ENCODE results near the gene TMEM87A.
A peak's percentile ranks its signal among the peaks of the same experiment; 100 is the strongest.
"Not testable (repeated sequence)": the region's sequence is repeated elsewhere in the genome, so short reads cannot be mapped to it uniquely, and the experiment has no call there.

TMEM87A gene, protein sequence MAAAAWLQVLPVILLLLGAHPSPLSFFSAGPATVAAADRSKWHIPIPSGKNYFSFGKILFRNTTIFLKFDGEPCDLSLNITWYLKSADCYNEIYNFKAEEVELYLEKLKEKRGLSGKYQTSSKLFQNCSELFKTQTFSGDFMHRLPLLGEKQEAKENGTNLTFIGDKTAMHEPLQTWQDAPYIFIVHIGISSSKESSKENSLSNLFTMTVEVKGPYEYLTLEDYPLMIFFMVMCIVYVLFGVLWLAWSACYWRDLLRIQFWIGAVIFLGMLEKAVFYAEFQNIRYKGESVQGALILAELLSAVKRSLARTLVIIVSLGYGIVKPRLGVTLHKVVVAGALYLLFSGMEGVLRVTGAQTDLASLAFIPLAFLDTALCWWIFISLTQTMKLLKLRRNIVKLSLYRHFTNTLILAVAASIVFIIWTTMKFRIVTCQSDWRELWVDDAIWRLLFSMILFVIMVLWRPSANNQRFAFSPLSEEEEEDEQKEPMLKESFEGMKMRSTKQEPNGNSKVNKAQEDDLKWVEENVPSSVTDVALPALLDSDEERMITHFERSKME

DNA sequence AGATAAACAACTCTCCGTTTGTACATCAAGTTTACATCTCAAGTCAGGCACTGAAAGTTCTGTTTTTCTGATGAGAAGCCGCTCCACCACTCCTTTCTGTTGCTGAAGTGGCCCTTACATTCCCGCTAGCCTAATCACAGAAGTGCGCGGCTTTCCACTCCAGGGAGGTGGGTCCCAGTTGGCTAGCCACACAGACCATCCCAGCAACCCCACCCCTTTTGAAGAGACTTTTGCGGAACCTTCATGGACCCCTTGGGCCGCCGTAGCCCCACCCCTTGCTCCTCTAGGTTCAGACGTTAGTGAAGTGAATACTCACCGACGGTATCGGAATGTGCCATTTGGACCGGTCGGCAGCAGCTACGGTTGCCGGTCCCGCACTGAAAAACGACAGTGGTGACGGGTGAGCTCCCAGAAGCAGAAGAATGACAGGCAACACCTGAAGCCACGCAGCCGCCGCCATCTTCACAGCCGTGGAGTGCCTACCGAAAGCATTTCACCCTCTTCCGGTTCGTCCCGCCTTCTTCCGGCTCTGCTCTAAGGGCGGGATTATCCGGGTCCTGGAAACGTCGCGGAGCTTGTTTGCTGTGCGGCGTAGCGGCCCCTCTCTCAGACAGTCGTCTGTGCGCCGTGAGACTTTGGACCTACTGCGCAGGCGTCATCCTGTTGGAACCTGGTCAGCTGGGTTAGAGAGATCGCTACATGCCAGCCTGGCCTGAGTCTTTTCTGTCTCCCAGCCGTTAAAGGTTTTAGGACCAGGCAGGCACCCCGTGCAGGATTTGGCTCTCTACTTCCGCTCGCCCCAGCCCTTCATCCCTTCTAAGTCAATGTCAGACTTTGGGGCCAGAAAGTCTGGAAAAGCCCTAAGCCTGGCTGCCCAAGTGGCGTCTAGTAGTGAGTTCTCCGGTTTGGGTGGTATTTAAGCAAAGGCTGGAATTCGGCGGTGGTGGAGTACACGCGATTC is at the start of gene TMEM87A, which contains the start of gene GANC:
Gene TMEM87A (minus strand): TSS at position 495 of the 961 bp plus-strand sequence. CDS start 35 bp downstream, at position 460.
Gene GANC (plus strand): TSS at position 263 of the 961 bp plus-strand sequence. CDS start 1,281 bp downstream, outside the sequence.
- peak; percentile 97 for DNase-seq (ENCODE audit: low spot score)

DNA sequence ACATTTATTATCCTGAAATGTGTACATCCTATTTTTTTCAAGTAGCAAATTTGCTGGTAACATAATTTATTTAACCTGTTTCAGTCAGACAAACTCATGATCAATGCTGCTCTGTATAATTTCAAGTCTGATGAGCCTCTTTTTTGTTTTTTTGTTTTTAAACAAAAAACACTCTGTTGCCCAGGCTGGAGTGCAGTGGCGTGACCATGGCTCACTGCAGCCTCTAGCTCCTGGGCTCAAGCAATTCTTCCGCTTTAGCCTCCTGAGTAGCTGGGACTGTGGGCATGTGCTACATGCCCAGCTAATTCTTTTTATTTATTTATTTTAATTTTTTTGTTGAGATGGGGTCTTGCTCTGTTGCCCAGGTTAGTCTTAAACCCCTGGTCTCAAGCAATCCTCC is 46.0 kb upstream of the TMEM87A start:
- DNase-seq (ENCODE audit: low spot score), result no peak

DNA sequence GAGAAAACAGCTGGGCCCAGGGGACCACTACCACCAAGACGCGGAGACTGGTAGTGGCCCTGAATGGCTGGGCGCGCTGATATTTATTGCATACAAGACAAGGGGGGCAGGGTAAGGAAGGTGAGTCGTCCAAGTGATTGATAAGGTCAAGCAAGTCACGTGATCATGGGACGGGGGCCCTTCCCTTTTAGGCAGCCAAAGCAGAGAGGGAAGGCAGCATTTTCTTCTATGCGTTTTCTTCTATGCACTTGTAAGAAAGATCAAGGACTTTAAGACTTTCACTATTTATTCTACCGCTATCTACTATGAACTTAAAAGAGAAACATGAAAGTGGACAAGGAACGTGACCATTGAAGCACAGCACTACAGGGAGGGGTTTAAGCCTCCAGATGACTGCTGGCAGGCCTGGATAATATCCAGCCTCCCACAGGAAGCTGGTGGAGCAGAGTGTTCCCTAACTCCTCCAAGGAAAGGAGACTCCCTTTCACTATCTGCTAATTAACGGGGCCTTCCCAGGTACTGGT is 43.1 kb upstream of the TMEM87A start:
- DNase-seq (ENCODE audit: low spot score), result not testable (repeated sequence)

DNA sequence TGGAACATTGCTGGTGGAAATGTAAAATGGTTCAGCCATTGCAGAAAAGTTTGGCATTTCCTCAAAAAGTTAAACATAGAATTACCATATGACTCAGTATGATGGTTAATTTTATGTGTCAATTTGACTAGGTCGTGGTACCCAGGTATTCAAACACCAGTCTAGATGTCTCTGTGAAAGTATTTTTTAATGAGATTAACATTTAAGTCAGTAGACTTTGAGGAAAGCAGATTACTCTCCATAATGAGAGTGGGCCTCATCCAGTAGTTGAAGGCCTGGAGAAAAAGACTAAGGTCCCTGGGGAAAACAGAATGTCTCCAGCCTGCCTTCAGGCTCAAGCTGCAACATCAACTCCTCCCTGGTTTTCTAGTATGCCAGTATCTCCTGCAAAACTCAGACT is 42.3 kb upstream of the TMEM87A start:
- no peak for DNase-seq (ENCODE audit: low spot score)

DNA sequence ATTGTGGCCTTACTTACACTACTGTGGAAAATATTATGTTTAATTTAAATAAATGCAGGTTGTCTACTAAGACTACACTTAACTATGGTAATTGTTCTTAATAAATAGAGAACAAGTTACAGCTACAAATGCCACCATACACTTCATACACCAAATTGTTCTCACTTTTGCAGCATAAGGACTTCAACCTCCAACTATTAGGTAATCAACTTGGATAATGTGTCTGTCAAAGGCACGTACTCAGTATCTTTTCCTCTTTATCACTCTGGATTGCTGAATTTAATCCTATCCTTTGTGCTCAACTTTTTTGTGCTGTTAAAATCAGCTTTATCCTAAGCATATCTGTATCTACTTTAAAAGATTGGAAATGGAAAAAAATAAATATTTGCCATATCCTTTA is 41.6 kb upstream of the TMEM87A start:
- no peak for DNase-seq (ENCODE audit: low spot score)

DNA sequence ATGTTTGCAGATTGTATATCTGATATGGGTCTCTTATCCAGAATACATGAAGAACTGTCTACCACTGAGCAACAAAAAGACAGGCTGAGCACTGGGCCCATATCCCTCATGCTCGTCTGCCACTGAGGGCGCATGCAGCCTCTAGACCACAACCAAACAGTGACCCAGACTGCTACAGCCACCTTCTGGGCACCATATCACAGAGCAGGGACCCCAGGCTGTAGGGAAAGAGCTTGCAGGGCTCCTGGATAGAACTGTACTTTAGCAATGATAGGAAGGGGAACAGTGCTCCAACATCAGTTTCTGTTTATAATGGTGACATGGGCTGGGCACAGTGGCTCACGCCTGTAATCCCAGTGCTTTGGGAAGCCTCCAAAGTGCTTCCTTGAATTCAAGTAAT is 40.2 kb upstream of the TMEM87A start:
- no peak for DNase-seq (ENCODE audit: low spot score)

DNA sequence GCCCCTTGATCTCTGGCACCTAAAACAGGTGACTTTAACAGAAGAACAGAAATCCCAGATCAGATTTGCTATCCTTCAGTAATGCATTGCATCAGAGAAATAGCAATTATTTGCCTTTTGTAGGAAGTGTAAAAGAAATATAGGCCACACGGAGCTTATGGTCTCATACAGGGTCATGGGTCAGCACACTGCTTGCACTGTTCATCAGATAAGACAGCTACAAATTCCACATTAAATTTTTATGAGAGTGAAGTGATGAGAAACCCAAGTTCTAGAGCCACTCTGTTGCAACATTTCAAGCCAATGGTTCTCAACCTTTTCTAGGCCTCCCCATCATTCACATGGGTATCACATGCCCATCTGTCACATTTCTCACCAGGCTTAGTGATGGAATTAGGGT is 33.4 kb upstream of the TMEM87A start:
- no peak for DNase-seq (ENCODE audit: low spot score)

DNA sequence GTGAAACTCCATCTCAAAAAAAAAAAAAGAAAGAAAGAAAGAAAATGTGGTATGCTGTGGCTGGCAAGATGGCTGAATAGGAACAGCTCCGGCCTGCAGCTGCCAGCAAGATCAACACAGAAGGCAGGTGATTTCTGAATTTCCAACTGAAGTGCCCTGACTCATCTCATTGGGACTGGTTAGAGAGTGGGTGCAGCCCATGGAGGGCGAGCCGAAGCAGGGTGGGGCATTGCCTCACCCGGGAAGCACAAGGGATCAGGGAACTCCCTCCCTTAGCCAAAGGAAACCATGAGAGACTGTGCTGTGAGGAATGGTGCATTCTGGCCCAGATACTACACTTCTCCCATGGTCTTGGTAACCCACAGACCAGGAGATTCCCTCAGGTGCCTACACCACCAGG is 27.8 kb upstream of the TMEM87A start:
- not testable (repeated sequence) for DNase-seq (ENCODE audit: low spot score)

DNA sequence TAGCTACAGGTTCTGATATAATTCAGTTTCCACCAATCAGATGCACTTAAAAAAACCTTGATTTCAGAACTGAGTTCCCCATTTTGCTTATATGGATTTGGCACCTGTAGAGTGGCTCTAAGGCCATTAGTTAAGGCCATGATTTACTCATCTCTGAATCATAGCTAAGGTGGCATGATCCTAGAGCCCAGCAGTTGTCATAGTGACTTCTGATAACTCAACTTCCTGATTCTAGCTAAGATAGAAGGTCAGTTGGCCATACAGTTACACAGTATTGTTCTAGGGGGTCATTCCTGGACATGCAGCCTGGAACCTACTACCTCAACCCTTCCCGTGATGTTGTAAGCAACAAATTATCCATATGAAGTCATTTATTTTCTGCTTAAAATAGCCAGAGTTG is 15.9 kb upstream of the TMEM87A start:
- no peak for DNase-seq (ENCODE audit: low spot score)

DNA sequence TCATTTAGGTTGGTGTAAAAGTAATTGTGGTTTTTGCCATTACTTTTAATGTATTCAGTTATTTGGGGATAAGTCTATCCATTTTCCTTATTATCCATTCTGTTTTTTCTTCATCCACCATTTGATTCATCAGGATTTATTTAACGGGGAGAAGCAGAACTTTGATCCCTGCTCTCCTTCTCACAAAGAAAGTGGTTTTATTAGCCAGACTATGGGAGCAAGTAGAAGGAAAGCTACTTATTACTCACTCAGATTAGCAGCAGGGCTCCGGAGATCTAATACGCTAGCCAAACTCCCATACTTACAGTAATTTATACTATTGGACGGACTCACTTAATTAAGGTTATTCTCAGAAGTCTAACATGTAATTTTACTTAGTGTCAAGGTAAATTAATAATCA is 14.7 kb upstream of the TMEM87A start:
- no peak for DNase-seq (ENCODE audit: low spot score)

DNA sequence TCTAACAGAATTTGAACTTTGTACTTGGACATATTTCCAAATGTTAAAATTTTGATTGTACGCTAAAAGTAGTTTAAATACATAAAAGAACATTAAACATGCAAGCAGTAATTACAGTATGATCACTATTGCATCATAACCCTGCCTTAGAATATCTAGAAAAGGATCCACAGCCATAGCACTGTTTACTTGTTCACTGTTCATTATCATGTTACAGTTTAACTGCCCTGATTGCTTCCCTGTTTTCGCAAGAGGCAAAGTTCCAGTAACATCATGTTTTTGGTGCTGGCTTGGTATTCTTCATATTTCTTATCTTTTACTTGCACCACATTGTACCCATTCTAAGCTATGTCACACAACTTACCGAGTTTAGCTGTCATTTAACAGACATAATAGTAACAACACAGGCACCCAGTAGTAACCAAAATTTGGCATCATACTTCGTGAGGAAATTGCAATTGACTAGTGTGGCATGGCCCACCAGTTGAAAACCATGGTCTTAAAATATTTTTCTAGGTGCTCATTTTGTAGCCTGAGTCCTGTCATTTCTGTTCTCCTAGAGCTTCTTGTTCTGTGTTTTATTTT is 13.3 kb upstream of the TMEM87A start:
- no peak for DNase-seq (ENCODE audit: low spot score)

DNA sequence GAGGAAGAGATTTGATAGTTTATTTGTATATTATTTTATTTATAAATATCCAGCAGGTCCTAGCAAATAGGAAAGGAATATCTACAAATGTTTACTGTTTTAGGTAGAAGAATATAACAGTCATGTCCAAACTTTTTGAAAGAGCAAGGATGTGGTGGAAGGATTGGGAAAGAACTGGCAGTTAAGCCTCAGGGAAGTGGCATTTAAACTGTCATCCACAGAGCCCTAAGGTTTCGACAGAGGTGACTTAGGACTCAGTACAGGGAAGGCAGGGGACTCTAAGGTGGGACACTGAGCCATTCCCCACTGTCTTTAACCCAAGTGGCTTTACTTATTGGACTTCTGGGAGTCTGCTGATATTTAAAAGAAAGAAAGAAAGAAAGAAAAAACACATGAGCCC is 11.8 kb upstream of the TMEM87A start:
- no peak for DNase-seq (ENCODE audit: low spot score)

DNA sequence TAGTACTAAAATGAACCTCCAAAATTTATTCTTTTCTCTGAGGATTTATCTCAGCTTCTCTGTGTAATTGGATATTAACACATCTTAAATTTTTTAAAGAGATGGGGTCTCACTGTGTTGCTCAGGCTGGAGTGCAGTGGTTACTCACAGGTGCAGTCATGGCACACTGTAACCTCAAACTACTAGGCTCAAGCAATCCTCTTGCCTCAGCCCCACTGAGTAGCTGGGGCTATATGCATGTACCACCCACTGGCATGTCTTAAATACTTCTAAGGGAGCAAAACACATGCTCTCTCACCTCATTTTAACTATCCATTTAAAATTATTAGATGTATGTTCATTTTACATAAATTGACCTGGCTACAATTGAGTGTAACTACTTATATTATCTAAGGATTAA is 11.3 kb upstream of the TMEM87A start:
- DNase-seq (ENCODE audit: low spot score), result no peak

DNA sequence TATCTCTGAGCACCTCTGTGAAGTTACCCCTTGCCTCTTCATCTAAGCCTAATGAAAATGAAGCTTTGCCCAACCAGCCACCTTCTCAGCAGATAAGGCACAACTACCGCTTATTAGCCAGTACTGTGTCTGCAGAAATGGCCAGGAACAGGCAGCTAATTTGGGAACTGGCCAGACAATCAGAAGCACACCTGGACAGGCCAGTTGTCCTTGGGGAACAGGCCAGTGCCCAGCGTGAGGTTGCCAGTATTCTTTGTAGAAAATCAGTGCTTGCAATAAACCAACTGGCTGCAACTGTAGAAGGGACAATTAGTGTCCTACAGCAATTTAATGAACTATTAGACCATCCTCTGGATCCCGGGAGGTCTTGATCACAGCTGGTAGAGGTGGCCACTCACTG is 10.4 kb upstream of the TMEM87A start:
- no peak for DNase-seq (ENCODE audit: low spot score)

DNA sequence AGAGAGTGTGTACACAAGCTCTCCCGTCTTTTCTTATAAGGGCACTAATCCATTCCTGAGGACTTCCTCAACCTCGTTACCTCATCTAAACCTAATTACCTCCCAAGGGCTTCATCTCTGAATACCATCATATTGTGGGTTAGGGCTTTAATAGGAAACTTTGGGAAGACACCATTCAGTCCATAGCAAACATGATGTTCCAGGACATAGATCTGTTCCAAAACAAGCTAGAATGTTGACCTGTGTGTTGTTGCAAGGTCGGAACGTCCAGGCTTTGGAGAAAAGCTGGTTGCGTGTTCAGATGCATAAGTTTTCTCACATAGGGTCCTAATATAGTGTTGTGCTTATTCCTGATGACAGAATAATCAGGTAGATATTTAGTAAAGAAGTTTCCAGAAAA is 9.7 kb upstream of the TMEM87A start:
- DNase-seq (ENCODE audit: low spot score), result no peak

DNA sequence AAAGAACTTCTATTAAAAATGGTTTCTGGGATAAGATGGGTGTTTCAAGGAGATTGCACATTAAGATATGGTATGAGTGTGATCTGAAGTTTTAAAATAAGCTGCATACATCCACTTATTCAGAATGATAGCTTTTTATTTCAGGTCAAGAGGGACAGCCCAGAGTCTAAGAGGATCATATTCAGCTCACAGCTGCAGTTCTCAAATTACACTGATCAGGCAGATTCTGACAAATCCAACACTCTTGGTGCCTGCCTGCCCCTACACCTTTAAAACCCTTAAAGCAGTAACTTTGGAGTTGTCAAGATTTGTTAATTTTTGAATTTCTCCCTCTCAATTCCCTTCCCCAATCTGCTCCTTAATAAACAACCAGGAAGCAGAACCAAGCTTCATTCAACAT is 9.1 kb upstream of the TMEM87A start:
- DNase-seq (ENCODE audit: low spot score), result no peak

DNA sequence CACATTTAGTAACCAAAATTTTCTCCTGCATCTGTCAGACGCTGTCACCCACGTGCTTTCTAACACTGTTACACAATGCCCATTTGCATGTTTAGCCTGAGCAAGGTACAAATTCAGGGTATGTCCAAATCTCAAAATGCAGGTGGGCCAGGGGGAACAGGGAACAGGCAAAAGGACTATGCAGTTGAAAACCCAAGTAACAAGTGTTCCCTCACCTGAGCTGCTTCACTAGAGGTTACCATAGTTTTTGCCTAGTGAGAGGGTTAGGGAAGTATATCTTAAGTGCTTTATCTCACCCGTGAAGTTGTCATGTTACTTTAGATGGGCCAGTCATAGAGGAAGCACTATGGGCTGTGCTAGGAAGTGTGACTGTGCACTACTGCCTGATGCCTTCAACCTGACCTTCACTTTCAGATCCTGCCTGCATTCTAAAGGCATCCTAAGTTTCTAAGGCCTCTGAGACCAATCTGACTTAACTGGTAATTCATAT is 6.0 kb upstream of the TMEM87A start:
- DNase-seq (ENCODE audit: low spot score), result no peak

DNA sequence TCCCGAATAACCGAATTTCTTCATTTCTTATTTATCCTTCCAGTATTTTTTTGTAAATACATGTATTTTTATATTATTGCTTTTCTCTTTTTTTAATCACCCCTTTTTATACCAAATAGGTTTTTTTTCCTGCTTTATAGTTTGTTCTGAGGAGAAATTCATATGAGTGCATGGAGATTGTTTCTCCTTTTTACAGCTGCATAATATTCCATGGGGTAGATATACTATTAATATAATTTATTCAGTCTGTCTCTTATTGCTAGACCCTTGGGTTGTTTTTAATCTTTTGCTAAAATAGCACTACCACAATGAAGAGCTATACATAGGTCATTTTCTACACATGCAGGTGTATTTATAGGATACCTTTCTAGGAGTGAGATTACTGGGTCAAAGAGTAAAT is 3.5 kb upstream of the TMEM87A start:
- no peak for DNase-seq (ENCODE audit: low spot score)

DNA sequence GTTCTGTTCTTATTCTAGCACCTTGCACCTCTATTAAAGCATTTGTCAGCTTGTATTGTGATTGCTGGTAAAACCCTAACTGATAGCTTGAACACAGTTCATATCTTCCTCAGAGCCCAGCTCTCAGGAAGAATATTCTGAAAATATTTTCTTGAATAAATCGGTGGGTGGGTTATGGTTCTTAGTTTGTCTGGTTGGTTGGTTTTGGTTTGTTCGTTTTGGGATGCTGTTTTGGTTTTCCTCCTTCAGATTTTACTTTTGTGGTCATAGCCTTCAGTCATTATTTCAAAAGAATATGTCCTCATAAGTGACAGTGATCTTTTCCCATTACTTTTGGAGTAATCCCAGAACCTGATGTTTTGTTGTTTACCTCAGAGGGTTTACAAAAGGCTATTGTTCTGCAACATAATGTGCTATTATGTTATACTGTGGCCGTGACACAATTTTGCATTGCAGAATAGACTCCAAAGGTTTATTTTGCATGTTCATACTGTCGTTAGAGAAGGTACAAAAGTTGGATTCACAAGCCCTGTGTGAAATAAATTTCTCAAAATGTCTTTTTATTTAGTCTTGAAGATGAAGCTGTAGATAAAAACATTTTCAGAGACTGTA is 2.7 kb upstream of the TMEM87A start:
- DNase-seq (ENCODE audit: low spot score), result no peak

DNA sequence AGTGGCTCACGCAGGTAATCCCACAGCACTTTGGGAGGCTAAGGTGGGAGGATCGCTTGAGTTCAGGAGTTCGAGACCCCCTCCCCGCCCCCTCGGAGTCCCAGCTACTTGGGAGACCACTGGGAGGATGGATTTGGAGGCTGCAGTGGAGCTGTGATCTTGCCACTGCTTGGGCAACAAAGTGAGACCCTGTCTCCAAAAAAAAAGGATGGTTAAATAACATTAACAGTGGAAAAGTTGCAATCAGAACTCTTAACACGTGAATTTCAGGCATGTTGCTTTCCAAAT is 1.4 kb upstream of the TMEM87A start:
- no peak for DNase-seq (ENCODE audit: low spot score)

DNA sequence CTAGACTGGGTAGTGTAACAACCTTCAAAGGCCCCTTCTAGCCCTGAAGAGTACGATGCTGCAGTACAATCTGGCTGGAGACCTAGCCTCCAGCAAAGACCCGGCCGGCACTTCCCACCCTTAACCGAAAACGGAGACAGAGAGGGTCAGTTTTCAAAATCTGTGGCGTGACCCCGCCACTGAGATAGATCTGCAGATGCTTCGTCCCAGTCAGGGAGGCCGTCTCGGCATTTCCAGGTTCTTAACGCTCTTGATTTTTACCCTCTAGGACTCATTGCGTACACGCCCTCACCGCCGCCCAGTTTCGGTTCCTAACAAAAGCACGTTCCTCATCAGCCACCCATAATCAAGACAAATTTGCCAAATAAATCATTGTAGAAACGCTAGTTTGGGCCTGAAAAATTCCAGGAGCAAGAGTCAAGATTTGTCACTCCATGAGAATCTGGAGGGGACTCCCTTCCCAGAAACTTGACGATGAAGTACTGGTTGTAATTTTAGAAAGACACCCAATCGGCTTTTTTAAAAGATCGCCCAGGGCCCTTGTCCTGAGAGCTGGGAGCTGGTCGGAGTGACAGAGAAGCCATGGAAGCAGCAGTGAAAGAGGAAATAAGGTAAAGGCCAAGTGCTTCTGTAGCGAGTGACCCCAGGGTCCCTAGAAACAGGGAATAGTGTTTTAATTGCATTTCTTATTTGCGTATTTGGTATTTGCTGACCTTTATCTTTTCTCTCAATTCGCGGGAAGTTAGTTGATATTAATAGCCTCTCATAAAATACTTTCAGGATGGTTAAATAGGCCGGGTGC is 868 bp upstream of the TMEM87A start:
- peak; percentile 29 for DNase-seq (ENCODE audit: low spot score)

Data from iPS-NIHi11 (cell line).